CD4-positive, alpha-beta T cell treated with Interleukin-10 for 1 hour (primary cell): ENCODE results near the gene RANGAP1.

Experiments
- DNase-seq: peaks from one replicate; pipeline ENCODE4 v3.0.0-alpha.2; 2020

Gene RANGAP1

DNA sequence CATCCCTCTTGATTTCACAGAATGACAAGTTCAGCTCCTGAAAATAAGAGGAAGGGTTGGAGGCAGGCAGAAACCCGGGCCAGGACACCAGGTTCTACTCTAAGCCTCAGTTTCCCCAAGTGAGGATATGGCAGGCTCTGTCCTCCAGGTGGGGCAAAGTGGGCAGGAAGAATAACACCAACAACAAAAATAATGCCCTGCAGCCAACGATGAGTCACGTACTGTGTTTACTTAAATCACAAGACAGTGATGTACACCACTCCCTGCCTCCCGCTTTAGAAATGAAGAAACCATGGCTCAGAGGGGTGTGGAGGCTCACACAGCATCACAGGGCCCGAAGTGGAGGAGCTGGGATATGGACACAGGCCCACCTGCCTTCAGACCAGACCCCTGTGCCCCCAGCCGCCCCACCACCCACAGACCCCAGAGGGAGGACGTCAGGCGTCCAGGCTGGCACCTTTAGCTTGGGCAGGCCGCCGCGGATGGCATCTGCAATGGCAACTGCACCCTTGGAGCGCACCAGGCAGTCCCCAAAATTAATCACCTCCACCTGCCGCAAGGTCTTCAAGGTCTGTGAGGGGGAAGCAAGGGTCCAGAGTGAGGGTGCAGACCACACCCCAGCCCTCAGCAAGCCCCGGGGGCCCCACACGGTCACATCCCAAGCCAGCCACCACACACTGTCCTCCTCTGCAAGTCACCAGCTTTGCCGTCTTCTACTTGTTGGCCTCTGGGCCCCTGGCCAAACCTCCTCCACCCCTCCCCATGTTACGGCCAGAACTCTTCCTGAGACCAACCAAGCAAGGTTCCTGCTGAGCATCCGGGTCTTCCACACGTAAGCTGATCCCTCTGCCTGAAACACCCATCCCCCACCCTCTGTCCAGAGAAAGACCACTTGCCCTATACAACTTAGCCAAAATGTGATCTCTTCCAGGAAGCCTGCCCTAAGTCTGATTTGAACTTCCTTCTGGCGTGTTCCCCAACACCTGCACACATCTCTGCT, 29.4 kb downstream of the RANGAP1 start:
- DNase-seq: no peak

DNA sequence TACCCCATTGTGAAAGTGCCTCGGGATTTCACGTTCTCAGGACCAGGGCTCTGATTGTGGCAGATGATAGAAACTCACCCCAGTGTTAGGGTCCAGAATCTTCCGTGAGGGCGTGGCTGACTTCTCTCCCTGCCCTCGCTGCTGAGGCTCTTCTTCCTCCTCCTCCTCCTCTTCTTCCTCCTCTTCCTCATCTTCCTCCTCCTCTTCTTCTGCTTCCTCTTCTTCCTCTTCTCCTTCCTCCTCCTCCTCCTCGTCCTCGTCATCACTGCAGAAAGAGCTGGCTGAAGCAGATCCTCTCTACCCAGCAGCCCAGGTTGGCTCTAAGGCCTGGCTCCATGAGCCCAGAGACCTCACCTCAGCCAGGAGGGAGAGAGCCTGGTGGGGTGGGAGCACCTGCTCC, 31.8 kb downstream of the RANGAP1 start:
- DNase-seq: no peak

DNA sequence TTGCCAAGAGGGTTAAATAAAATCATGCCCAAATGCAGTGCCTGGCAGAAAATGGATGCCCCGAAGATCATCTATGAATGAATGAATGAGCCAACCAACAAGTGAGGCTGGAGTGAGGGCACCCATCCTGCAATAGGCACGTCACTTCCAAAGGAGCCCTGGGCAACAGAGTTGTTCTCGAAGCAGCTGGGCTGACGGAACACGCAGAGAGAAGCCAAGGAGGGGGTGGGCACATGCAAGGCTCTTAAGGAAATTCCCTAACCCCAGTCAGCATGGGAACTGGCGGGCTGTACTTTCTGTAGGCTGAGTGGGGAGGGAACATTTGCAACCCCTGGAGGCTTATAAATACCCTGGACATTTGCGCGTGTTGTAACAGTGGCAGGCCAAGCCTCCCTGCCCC, 33.6 kb downstream of the RANGAP1 start:
- no peak for DNase-seq

DNA sequence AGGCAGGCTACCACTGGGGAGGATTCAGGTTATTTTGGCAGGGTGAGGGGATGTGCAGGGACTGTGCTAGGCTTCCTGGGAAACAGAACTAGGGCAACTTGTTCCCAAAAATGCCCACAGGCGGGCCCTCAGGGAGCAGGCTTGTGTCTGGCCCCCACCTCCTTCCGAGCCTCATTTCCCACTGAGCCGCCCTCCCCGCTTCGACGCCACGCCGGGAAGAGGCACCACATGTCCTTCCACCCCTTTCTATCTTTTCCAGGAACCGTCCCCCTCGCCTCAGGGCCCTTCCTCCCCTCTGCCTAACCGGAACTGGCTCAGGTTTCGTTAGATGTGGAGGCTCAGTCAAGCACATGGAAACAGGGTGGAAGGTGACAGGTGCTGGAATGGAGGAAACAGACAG, 35.9 kb downstream of the RANGAP1 start:
- no peak for DNase-seq

DNA sequence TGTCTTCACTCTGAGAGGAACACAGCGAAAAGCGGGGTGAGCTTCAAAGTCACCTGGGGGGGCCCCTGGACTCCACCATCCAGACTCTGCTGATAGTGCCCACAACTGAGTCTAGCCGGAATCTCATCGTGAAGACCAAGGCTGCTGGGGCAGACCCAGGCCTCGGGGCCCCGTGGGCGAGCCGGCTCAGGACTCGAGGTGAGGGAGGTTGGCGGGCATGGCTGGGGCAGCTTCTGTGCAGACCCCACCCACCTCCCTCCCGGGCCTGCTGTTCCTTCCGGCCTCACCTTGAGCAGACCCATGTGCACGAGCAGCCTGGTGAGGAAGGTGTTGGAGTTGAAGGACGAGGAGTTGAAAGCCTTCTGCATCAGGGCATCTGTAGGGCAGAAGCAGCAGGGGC, 36.5 kb downstream of the RANGAP1 start:
- no peak for DNase-seq

DNA sequence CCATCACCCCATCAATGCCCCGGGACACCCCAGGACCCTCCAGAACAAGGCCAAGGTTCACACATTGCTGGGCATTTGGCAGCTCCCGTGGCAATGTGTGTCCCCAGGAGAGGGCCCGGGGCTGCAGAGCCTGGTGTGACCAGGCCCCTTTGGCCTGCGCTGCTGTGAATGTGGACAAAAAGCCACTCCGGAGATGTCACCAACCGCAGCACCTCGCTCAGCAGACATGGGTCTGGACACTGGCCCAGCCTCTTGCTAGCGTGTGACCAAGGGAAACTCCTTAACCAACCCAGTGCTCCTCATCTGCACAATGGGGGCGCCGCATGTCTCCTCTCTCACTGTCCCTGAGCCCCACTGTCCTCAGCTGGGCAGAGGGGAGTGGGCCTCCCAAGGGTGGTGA, 37.2 kb downstream of the RANGAP1 start:
- no peak for DNase-seq

DNA sequence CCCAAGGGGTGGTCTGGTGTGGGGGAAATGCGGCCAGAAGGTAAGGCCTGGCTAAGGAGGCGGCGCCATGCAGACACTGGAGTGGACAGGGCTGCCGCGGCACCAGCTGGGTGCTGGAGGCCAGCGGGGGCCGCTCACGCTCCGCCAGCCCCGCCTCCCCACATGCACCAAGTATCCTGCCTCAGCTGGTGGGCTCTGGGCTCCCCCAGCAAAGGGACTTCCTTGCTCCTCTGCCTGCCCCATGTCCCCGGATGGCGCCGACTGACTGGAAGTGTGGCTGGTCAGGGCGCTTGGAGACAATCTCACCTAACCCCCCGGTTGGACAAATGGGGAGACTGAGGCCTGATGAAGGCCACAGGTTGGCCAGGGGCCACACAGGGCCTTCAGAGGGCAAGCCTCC, 37.7 kb downstream of the RANGAP1 start:
- no peak for DNase-seq

DNA sequence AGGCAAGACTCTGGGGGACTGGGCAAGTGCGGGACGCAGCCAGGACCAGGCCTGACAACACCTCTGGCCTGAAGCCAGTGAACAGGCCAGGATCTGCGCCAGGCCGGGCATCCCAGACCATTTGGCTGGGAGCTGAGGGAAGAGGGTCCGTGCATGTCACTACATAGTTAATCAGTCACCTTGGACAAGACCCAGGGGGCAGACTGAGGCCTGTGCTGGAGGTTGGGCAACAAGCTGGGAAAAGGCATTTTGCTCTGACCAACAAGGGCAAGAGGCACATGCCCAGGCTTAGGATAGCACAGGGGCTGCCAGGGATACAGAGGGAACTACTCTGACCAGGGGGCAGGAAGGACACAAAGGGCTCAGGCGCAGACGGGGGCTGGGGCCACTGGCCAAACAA, 38.3 kb downstream of the RANGAP1 start:
- no peak for DNase-seq

DNA sequence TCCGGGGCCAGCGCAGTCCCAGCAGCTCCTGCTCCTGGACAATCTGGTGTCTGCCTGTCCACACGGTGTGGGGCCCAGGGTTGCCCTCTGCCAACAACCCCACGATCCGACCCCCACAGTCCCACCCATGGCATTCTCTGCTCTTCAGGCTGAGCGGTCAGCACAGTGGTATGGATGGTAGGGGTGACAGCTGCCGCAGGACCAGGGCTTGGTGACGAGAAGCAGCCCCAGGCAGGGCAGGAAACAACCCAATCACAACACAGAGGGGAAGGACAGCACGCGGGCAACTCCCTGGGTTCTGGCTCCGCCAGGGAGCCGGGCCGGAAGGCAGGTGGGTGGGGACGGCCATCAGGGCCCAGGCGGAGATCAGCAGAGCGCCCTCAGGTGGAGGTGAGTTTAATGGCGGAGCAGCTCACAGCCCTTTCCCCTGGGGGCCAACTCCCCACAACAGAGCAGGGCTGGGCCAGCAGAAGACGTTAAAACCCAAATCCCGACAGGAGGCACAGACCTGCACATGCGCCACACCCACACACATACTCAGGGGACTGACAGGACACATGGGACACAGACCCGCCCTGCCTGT, 40.0 kb downstream of the RANGAP1 start:
- DNase-seq: no peak

DNA sequence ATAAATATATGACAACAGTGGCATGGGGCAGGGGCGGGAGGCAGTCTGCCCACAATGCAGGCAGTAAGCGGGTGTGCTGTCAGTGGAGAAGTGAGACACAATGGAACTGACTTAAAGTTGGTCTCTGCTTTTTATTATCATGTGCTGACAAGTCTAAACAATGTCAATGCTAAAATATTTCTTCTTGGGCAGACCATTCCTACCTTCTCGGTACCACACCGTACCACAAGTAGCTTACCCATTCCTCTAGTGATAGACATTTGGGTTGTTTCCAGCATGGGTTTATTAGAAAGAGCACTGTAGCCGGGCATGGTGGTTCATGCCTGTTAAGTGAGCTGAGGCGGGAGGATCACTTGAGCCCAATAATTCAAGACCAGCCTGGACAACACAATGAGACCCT, 42.6 kb downstream of the RANGAP1 start:
- no peak for DNase-seq

DNA sequence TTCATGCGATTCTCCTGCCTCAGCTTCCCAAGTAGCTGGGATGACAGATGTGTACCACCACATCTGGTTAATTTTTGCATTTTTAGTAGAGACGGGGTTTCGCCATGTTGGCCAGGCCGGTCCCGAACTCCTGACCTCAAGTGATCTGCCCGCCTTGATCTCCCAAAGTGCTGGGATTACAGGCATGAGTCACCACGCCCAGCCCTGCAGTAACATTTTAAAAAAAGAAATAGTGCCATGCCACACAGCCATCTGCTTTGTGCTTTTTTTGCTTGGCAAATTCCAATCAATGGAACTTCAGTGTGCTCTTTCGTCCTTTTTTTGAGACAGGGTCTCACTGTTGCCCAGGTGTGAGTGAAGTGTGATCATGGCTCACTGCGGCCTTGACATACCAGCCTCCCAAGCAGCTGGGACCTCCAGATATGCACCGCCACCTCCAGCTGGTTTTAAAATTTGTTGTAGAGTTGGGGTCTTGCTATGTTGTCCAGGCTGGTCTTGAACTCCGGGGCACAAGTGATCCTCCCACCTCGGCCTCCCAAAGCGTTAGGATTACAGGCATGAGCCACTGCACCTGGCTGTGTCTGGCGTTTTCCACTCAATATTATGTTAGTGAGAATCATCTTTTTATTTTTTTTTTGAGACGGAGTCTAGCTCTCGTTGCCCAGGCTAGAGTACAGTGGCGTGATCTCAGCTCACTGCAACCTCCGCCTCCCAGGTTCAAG, 43.4 kb downstream of the RANGAP1 start:
- DNase-seq: no peak

DNA sequence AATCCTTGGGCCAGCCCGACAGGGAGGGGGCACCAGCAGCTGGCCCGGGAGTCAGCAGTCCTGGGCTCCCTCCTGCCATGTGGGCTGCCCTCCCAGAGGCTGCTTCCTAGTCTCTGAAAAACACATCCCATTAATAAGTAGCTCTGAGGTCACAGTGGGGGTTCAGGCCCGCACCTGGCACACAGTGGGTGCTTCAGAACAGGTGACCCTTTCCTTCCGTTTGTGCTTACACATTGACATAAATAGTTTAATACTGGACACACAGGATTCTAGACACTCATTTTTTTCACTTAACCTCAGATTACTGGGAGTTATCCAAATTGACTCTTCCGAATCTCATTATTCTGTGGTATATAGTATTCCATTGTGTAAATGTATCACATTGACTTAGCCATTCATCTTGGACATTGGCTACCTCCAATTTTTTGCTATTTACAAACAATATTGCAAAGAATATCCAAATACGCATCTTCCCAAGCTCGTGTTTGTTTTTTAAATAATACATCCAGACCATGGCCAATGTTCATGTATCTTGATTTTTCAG, 44.8 kb downstream of the RANGAP1 start:
- no peak for DNase-seq

DNA sequence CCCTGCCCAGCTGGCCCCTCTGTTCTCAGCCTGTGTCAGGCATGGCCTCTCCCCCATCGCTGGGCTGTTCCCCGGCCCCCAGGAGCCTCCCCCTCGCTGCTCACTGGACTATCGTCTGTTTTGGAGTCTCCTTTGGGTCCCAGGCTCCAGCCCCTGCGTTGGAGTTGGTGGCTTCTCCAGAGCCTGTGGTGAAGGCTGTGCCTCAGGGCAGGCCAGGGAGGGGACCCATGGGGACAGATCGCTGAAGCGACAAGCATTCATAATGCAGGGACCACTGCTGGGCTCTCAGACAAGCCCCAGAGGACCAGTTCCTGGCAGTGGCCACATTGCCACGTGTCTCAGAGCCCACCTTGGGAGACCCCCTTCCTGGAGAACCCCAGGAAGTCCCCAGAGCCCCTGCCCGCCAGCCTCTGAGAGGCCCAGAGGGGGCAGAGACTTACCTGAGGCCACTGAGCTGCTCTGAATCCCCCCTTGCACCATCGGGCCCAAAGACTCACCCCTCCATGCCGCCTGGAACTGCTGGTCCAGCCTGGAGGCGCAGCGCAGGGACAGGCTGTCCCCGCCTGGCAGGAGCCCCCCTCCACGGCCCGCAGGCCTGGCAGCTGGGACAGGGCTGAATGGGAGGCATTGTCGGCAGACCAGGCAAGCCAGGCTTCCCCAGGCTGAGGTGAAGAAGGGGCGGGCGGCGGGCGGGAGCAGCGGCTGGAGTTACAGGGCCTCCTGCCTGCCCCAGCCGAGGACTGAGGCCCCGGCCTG, 45.4 kb downstream of the RANGAP1 start, which contains the start of gene CHADL:
Gene CHADL, minus strand, starts transcription at position 555 of the 756 bp plus-strand sequence. Its CDS starts 50 bp downstream, at position 505.
- DNase-seq: no peak

DNA sequence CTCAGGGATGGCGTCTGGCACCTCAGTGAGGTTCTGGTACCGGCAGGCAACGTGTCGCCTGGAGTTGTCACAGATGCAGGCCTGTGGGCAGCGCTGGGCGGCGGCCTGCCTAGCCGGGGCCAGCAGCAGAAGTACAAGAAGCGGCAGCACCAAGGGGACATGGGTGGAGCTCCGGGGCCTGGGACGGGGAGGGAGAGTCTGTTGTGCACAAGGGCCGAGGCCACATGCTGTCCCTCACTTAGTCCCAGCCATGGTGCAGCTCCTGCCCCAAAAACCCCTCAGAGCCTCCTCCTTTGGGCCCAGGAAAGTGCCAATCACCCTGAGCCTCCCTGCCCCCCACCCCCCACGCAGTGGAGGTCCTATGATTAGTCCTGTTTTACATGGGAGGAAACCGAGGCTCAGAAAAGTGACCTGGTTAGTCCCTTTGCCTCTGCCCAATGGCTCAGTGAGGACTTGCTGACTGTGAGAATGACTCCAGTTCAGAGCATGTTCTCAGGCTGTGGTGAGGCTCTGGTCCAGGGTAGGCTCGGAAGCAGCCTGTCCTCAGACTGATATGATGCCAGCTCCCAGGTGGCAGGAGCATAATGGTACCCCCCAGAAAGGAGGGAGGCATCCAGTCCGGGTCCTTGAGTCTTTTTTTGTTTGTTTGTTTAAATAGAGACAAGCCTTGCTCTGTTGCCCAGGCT, 46.4 kb downstream of the RANGAP1 start:
- DNase-seq: no peak

DNA sequence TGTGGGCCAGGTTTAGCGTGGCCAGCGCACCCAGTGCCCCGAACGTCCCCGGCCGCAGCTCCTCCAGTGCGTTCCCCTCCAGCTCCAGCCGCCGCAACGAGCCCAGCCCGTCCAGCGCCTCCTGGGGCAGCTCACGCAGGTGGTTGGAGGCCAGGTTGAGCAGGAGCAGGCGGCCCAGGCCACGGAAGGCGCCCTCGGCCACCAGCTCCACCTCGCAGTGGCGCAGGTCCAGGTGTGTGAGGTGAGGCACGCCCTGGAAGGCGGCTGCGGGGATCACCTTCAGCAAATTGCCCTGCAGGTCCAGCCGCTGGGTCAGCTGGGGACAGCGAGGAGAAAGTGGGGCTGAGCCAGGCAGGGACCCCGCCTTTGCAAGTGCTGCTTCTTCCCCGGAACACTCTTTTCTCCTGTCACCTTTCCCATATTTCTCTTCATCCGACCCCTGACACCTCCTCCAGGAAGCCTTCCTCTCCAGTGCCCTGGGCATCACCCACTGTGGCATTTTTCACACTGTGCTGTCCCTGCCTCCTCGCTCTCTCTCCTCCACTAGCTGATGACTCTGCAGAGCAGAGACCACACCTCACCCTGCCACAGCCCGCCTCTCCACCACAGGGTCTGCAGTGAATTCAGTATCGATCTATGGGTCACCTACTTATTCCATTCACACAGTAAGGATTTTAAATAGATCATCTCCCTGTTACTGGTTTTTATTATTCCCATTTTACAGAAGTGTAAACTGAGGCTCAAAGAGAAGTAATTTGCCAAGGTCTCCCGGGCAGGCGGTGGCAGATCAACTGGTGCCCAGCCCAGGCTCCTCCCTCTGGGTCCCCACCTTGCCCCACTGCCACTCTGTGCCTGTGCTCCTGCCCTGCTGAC, 47.2 kb downstream of the RANGAP1 start:
- DNase-seq: no peak

DNA sequence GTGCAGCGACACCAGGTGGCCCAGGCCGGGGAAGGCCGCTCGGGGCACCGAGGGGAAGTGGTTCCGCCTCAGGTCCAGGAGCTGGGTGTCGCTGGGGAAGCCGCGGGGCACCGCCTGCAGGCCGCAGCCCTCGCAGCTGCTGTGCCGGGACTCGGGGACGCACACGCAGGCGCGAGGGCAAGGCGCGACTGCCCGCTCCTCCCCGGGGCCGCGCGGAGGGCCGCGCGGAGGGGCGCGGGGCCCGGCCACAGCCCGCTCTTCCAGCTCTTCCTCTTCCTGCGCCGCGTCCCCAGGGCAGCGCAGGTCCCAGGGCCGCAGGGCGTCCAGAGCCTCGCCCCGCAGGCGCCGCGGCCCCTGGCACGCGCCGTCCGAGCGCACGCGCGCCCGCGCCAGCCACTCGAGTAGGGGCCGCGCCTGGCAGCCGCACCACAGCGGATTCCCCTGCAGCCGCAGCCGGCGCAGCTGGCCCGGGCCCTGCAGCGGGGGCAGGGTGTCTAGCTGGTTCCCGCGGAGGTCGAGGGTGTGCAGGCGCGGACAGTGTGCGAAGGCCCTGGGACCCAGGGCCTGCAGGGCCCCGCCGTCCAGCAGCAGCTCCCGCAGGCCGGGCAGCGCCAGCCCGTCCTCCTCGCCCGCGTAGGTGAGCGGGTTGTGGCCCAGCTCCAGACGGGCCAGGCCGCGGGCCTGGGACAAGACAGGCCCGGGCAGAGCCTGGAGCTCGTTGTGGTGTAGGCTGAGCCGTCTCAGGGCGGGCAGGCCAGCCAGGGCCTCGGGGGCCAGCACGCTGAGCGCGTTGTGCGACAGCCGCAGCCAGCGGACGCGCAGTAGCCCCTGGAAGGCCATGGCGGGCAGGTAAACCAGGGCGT, 48.0 kb downstream of the RANGAP1 start:
- peak; percentile 85 for DNase-seq

DNA sequence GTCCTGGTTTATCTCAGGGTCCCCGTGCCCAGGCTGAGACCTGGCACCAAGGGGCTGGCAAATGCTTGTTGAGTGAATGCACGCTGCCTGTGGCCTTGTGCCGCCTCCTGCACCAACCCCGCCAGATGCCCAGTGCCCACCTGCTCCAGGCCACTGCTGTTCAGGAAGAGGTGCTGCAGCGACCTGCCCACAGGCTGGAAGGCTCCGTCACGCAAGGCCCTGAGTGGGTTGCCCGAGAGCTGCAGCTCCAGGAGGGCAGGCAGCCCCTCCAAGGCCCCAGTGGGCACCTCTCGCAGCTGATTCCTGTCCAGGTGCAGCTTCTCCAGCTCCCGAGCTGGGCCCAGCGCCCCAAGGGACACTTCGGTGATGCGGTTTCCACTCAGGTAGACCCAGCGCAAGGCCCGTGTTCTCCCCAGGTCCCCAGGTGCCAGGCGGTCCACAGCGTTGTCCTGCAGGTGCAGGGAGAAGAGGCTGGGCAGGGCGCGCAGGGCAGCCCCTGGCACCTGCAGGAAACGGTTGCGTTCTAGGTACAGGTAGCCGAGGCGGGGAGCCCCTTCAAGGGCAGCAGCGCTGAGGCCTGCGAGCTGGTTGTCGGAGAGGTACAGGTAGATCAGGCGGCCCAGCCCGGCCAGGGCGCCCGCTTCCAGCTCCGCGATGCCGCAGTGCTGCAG, 48.8 kb downstream of the RANGAP1 start:
- no peak for DNase-seq

DNA sequence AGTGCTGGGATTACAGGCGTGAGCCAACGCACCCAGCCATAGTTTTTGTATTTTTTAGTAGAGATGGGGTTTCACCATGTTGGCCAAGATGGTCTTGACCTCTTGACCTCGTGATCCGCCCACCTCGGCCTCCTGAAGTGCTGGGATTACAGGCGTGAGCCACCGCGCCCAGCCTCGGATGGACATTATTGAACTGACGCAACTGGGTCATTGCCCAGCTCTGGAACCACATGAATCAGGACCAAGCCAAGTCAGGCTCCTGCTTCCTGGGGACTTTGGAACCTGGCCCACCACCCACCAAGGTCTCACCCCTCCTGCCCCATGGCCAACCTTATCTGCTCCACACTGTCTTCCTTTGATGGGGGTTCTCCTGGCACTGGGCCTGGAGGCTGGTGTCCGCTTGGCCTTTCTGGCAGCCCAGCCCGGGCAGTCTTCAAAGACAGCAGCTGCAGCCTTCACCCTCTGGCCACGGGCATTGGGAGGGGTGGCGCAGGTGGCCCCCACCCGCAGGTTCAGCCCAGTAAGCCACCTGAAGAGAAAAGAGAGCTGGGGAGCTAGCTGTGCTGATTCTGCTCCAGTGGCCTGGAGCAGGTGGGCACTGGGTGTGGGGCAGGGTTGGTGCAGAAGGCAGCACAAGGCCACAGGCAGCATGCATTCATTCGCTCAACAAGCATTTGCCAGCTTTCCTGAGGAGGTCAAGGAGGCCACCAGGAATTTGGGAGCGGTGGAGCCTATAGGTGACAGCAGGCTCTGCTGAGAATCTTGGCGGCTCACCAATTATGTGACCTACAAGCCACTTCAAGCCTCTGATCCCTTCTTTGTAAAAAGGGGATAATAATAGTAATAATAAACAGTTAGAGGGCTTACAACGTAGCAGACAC, 50.9 kb downstream of the RANGAP1 start:
- no peak for DNase-seq
